Measurements from ENCODE around the gene YIPF3.

Gene YIPF3

DNA sequence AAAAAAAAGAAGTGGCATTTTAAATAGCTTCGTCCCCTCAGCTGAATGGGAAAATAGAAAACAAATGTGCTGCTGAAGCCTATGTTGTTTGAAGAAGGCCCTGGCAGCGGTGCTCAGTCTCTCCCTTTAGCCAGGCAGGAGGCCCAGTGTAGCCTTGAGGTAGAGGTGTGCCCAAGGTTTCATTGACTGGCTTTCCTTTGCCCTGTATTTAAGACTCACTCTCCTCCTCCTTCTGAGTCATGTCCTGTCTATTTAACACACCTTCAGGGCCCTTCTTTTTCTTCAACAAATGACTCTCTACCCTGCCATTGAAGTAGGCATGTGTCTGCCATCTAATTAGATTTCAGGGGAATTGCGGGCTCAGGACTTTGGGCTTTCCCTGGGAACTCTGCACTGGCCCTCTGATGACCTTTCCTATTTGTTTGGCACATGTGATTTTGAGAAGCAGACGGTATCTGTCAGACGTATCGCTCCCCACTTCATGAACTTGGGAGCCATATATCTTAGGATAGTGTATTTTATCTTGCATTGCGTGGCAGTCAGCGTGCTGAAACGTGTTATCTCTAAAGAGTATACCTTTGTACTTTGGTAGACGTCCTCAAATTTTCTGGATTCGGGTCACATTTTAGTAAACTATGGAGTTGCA lies 35.0 kb downstream of the YIPF3 start:
- DNase-seq (ENCODE audit: low spot score) = no peak
- in situ Hi-C loops (cut with MboI; ENCODE audit: low pct_unique_long_range_greater_than_20kb, low sequenced_read_pairs, unreplicated experiment) = no loop called here
- TF ChIP-seq, protein P1, sequence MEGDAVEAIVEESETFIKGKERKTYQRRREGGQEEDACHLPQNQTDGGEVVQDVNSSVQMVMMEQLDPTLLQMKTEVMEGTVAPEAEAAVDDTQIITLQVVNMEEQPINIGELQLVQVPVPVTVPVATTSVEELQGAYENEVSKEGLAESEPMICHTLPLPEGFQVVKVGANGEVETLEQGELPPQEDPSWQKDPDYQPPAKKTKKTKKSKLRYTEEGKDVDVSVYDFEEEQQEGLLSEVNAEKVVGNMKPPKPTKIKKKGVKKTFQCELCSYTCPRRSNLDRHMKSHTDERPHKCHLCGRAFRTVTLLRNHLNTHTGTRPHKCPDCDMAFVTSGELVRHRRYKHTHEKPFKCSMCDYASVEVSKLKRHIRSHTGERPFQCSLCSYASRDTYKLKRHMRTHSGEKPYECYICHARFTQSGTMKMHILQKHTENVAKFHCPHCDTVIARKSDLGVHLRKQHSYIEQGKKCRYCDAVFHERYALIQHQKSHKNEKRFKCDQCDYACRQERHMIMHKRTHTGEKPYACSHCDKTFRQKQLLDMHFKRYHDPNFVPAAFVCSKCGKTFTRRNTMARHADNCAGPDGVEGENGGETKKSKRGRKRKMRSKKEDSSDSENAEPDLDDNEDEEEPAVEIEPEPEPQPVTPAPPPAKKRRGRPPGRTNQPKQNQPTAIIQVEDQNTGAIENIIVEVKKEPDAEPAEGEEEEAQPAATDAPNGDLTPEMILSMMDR (IDR thresholded peaks at IDR 0.05; ENCODE audit: extremely low read depth, insufficient read depth, missing control alignments) = no peak

DNA sequence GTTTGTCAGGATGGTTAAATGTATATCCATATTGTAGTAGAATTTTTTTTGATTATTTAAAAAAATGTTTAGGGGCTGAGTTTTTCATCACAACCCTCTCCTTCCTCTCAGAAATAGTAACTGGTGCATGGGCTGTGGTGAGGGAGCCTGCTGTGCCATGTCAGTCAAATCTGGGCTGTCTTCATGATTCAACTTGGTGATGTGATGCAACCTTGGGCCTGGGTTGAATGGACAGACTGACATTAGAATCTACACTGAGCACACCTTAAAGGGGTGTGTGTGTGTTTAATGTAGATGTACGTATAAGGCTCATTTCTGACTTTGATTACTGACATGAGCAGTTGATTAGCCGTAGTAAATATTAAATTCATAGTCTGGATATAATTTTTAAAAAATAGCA lies 35.7 kb downstream of the YIPF3 start:
- TF ChIP-seq, protein P1 (IDR thresholded peaks at IDR 0.05; ENCODE audit: extremely low read depth, insufficient read depth, missing control alignments) = no peak
- in situ Hi-C loops (cut with MboI; ENCODE audit: low pct_unique_long_range_greater_than_20kb, low sequenced_read_pairs, unreplicated experiment) = no loop called here
- DNase-seq (ENCODE audit: low spot score) = no peak

DNA sequence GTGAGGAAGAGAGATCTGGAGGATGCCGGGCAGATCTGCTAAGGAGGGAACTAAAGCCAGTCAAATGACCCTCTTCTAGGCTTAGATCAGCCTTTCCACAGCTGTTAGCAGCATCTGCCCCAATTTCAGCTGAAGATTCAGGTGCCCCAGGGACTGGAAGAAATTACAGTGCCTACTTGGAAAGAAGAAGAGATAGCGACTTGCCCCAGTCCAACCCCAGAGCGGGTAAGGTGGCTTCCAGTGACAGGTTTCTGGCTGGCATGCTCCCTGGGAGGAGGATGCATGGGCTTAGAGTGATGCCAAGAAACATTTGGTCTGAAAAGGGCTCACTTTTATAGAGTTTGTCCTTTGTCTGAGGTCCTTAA lies 38.7 kb downstream of the YIPF3 start:
- TF ChIP-seq, protein P1 (IDR thresholded peaks at IDR 0.05; ENCODE audit: extremely low read depth, insufficient read depth, missing control alignments) = no peak
- DNase-seq (ENCODE audit: low spot score) = no peak
- in situ Hi-C loops (cut with MboI; ENCODE audit: low pct_unique_long_range_greater_than_20kb, low sequenced_read_pairs, unreplicated experiment) = no loop called here

DNA sequence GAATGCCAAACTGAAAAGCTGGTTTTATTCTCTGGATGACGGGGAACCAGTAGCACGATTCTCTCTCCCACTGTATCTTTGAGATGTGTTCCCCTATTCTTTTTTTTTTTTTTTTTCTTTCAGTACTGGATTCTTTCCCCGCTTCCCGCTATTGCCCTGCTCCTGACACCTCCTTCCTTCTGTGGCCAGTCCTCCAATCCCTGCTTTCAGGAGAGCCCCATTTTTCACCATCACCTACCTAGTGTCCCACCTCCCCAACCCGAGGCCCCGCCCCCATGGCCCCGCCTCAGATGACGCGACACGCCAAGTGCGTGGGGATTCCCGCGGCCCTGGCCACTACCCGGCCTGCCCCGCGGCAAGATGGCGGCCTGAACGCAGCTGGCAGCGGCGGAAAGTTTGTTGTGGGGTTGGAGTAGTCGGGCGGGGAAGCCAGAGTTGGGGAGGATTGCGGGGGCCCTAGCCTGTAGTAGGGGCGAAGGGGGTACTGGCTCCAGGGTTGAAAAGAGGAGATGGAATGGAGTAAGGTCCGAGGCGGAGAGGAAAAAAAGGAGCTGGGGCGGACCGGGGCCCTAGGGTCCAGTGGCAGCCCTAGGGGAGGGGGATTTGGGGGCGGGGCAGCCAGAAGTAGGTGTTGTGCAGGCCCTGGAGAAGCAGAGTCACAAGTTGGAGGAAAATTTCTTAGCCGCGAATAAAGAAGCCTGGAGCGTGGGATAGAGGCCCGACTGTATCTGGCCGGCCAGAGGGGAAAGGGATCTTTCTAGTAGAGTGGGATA lies 39.3 kb downstream of the YIPF3 start, which contains the start of gene TJAP1:
TJAP1 (plus strand) TSS at position 336 of the 773 bp plus-strand sequence. CDS start 21,432 bp downstream, outside the sequence.
- in situ Hi-C loops (cut with MboI; ENCODE audit: low pct_unique_long_range_greater_than_20kb, low sequenced_read_pairs, unreplicated experiment) = no loop called here
- TF ChIP-seq, protein P1 (IDR thresholded peaks at IDR 0.05; ENCODE audit: extremely low read depth, insufficient read depth, missing control alignments) = no peak
- peak; percentile 93 for DNase-seq (ENCODE audit: low spot score)

DNA sequence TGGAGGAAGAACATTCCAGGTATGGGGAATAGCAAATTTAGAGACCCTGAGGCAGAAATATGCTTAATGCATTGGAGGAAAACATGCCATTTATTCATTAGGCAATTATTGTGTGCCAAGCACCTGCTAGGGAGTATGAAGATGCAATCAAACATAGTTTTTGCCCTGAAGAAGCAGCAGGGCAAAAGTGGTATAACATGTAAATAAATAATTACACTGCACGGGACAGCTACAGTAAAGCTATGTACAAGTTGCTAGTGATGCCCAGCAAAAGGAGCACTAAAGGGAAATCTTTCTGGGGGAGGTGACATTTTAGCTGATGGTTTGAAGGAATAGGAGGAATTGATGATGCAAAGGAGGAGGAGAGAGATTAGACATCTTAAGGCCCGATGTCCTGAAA lies 40.0 kb downstream of the YIPF3 start:
- in situ Hi-C loops (cut with MboI; ENCODE audit: low pct_unique_long_range_greater_than_20kb, low sequenced_read_pairs, unreplicated experiment) = no loop called here
- no peak for DNase-seq (ENCODE audit: low spot score)
- TF ChIP-seq, protein P1 (IDR thresholded peaks at IDR 0.05; ENCODE audit: extremely low read depth, insufficient read depth, missing control alignments) = no peak

DNA sequence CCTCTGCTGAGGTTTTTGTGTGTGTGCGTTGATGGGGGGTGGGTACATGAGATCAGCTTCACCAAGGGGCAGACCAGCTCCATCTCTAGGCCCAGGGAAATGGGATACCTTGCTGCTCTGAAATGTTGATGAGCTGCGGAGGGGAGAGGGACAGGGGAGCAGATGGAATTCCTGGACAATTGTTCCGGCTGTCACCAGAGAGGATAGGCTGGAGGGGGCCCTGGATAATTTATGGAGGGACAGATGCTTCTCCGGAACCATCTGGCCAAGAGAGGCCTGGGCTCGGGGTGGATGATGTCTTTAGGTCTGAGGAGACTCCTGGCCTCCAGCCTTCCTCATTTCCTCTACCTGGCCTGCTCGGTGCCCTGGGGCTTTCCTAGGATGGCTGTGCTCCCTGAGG lies 41.2 kb downstream of the YIPF3 start:
- TF ChIP-seq, protein P1 (IDR thresholded peaks at IDR 0.05; ENCODE audit: extremely low read depth, insufficient read depth, missing control alignments) = no peak
- in situ Hi-C loops (cut with MboI; ENCODE audit: low pct_unique_long_range_greater_than_20kb, low sequenced_read_pairs, unreplicated experiment) = no loop called here
- no peak for DNase-seq (ENCODE audit: low spot score)
